Measurements from ENCODE around the gene KCNH3. TPM values are rescaled to one million over a fixed set of nuclear protein-coding genes. Genes with fewer than 3 reads are reported as not detected.

KCNH3 gene
- total and polyA plus RNA-seq, 2 of the 4 experiments (the other 2 are of a cell fraction) = 0.10 TPM; not detected in 1

DNA sequence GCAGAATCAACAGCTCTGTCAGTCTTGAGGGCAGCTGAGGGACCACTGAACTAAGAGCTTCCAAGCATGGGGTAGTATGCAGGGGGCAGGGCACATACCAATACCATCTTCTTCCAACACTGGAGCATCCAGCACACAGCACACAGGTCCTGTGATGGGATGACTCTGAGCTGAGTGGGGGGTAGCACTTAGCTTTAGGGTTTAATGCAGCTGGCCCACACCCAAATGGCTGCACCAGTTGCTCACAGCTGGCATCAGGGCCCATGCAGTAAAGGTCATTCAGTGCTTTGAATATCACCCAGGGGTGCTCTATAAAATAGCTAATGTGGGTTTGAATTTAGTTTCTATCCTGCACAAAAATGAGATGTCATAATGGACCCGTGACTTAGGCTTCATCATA is 64.9 kb downstream of the KCNH3 start:
- Histone ChIP-seq H3K56ac (ENCODE audit: extremely low read depth, insufficient read depth, low read length) (no peak overlapping the region), H2AK5ac (ENCODE audit: low read depth, low read length) (no peak overlapping the region), H3K23ac (ENCODE audit: low read depth, low read length) (no peak overlapping the region), H2BK120ac (ENCODE audit: low read depth, low read length) (no peak overlapping the region), H3K4me3 (ENCODE audit: insufficient read depth, low read depth, low read length) (no peak overlapping the region), H2BK20ac (ENCODE audit: low read depth, low read length) (no peak overlapping the region), H2BK15ac (ENCODE audit: low read depth, low read length) (no peak overlapping the region), H3K27ac (ENCODE audit: insufficient read depth, low read length) (no peak overlapping the region), H4K91ac (ENCODE audit: insufficient read depth, low read depth, low read length) (no peak overlapping the region), H3K36me3 (ENCODE audit: control insufficient read depth, insufficient read depth, low read length) (no peaks in the 10 kb centered on the region), H3K79me1 (ENCODE audit: low read depth in 1 of 2, low read length in 2 of 2) (no peaks in the 10 kb centered on the region), H3K27me3 (ENCODE audit: control insufficient read depth, insufficient read depth, low read length) (no peaks in the 10 kb centered on the region), H2AFZ (replicated peaks; ENCODE audit: low read length, poor library complexity) (no peak overlapping the region), H4K8ac (ENCODE audit: low read depth in 2 of 2, low read length in 2 of 2) (no peak overlapping the region), H2AK9ac (replicated peaks; ENCODE audit: low read depth, low read length, poor library complexity) (no peak overlapping the region), H4K5ac (ENCODE audit: low read depth, low read length) (no peak overlapping the region), H3K18ac (ENCODE audit: low read depth, low read length) (no peak overlapping the region), H4K20me1 (ENCODE audit: insufficient read depth, low read length) (no peaks in the 10 kb centered on the region), H3K9me3 (ENCODE audit: control insufficient read depth, insufficient read depth, low read length) (no peaks in the 10 kb centered on the region), H3K9ac (ENCODE audit: low read depth, low read length) (no peak overlapping the region), H3K14ac (replicated peaks; ENCODE audit: low read depth, low read length) (no peak overlapping the region), H3K4me2 (ENCODE audit: low read depth, low read length) (no peak overlapping the region), H3K4ac (ENCODE audit: low read depth, low read length) (no peak overlapping the region), H2BK5ac (ENCODE audit: low read depth, low read length, poor library complexity, severe bottlenecking) (no peak overlapping the region), H3K4me1 (ENCODE audit: control insufficient read depth, insufficient read depth, low read length) (no peaks in the 10 kb centered on the region), H3K9me1 (ENCODE audit: insufficient read depth, low read length) (no peaks in the 10 kb centered on the region; the same call in 1 of the 2 replicates)
- CTCF ChIA-PET = interaction anchor here (0.9 kb wide), 1 partner anchor 19 kb away, joined by 3 read pairs; the partner anchor contains the start of gene PRPF40B
- ATAC-seq (ENCODE audit: low read depth) (no peak), DNase-seq (no peak)
- in situ Hi-C loops (cut with MboI; ENCODE audit: low sequenced_read_pairs) (no loop called here), intact Hi-C loops (cut with micrococcal nuclease) (no loop called here), dilution Hi-C loops (cut with HindIII; ENCODE audit: low sequenced_read_pairs, unreplicated experiment) (no loop called here)
- POLR2A ChIA-PET (ENCODE audit: unreplicated experiment) = no interaction called here
- WGBS, 2 experiments (ENCODE audit: extremely low coverage in 2 of 2, insufficient read length in 1 of 2) = no CpG with 5 or more reads among the region's 1 CpG
- TF ChIP-seq BHLHE40 (IDR thresholded peaks at IDR 0.05; ENCODE audit: low read depth, low read length) (no peak), POLR2A (IDR thresholded peaks at IDR 0.05; ENCODE audit: low read depth, low read length) (no peak), RAD21 (IDR thresholded peaks at IDR 0.05; ENCODE audit: low read length) (no peak), MAZ (IDR thresholded peaks at IDR 0.05; ENCODE audit: borderline replicate concordance, low read depth, low read length) (no peak), RFX5 (IDR thresholded peaks at IDR 0.05; ENCODE audit: low read depth, low read length) (no peak)
- TF ChIP-seq, protein P1, sequence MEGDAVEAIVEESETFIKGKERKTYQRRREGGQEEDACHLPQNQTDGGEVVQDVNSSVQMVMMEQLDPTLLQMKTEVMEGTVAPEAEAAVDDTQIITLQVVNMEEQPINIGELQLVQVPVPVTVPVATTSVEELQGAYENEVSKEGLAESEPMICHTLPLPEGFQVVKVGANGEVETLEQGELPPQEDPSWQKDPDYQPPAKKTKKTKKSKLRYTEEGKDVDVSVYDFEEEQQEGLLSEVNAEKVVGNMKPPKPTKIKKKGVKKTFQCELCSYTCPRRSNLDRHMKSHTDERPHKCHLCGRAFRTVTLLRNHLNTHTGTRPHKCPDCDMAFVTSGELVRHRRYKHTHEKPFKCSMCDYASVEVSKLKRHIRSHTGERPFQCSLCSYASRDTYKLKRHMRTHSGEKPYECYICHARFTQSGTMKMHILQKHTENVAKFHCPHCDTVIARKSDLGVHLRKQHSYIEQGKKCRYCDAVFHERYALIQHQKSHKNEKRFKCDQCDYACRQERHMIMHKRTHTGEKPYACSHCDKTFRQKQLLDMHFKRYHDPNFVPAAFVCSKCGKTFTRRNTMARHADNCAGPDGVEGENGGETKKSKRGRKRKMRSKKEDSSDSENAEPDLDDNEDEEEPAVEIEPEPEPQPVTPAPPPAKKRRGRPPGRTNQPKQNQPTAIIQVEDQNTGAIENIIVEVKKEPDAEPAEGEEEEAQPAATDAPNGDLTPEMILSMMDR (conservative IDR thresholded peaks at IDR 0.05; ENCODE audit: low read depth, low read length) = no peak
- TF ChIP-seq, protein P2, sequence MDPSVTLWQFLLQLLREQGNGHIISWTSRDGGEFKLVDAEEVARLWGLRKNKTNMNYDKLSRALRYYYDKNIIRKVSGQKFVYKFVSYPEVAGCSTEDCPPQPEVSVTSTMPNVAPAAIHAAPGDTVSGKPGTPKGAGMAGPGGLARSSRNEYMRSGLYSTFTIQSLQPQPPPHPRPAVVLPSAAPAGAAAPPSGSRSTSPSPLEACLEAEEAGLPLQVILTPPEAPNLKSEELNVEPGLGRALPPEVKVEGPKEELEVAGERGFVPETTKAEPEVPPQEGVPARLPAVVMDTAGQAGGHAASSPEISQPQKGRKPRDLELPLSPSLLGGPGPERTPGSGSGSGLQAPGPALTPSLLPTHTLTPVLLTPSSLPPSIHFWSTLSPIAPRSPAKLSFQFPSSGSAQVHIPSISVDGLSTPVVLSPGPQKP (IDR thresholded peaks at IDR 0.05; ENCODE audit: borderline replicate concordance, low read depth, low read length) = no peak
- no TSS peak for BruUV-seq (replicated peaks)
